Activated CD4-positive, alpha-beta T cell treated with anti-CD3 and anti-CD28 coated beads for 4 hours (primary cell): Measurements from ENCODE around the gene DERL2.
"Not testable (repeated sequence)": the region's sequence is repeated elsewhere in the genome, so short reads cannot be mapped to it uniquely, and the experiment has no call there.

ENCODE experiments used
- DNase-seq, 2 donors: peaks; one replicate each; pipeline ENCODE4 v3.0.0-alpha.2; 2020

DERL2 gene

GRCh38 chr17:5435781-5436315, 50.1 kb downstream of the DERL2 start:
- not testable (repeated sequence) for DNase-seq

- DNase-seq = no peak
These were observed 51.0 kb downstream of the DERL2 start for GRCh38 chr17:5434984-5435383.

- no peak for DNase-seq
These were observed 53.9 kb downstream of the DERL2 start for GRCh38 chr17:5431949-5432556.

- not testable (repeated sequence) for DNase-seq
These were observed 54.7 kb downstream of the DERL2 start for GRCh38 chr17:5431234-5431633.

DNA sequence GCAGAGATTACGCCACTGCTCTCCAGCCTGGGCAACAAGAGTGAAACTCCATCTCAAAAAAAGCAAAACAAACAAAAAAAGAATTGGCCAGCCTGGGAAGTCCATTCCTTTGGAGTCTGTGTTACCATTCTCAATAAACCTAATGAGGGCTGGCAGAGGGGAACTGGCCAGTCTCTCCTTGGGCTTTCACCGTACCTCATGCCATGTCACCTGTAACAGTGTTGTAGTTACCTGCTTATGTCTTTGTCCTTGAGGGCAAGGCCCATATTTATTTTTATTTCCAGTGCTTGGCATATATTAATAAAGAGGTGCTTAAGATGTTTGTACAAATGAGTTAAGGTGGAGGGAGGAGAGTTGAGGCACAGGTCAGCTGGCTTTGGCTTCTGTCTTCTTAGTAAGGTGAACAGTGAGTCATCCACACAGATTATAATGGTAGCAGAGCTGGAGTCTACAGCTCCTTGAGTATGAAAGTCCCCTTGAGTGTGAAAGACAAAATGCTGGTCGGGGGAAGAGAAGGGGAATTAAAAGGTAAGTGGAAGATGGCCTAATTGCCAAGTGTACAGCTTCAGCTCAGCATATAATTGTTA, 55.5 kb downstream of the DERL2 start:
- DNase-seq = no peak

DNA sequence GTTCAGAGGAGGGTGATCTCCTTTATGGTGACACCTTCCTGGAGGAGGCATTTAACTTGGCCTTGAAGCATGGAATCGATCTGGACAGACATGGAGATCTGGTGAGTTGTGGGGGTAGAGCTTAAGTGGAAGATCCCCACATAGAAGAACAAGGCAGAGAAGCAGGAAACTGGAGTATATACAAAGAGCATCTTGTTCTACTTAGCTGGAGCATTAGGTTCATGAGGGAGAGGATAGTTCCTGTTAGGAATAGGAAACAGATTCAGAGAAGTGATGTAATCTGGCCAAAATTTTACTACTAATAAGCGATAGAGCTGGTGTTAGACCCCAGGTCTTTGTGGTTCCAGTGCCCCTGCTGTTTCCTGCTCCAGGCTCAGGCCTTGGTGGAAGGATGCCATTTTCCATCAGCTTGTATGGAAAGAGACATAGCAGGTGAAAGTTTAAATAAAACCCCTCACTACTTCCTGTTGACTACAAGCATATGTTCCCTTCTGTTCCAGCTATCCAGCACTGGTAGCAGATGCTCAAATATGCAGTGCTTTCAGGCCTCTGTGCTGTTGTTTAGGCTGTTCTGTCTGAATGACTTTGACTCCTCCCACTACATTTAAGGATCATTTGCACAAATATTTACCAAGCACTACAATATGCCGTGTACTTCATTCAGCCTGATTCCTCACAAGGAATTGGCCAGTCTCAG, 56.6 kb downstream of the DERL2 start:
- DNase-seq = no peak

DNA sequence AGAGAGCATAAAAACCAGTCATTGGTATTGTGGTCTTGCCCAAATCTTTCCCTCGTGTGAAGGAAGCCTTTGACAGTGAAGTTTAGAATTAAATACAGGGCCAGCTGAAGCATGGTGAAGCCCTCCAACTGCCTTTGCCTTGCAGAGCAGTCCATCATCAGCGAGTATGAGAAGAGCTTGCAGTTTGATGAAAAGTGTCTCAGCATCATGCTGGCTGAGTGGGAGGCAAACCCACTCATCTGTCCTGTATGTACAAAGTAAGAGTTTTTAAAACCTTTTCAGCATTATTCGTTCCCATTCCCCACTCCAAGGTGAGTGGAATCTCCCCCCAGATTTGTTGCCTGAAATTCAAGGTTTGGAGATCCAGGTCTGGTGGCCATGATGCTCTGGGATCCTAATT, 60.2 kb downstream of the DERL2 start:
- no peak for DNase-seq

GRCh38 chr17:5424909-5425308, 61.1 kb downstream of the DERL2 start:
- no peak for DNase-seq

- DNase-seq = no peak
These were observed 63.5 kb downstream of the DERL2 start for GRCh38 chr17:5422505-5422904.
